H7 (cell line): ENCODE data around the gene DNAJC6. TPM values are rescaled to one million over a fixed set of nuclear protein-coding genes. Genes with fewer than 3 reads are reported as not detected.

ENCODE experiments used
- DNase-seq: peaks from one replicate; pipeline ENCODE4 v3.0.0; 2012
- H3K27me3 ChIP-seq: 2 replicates; pipeline ENCODE4 v1.6.0; 2011; ENCODE audit warnings: mild to moderate bottlenecking, low read length; ENCODE audit not compliant: control insufficient read depth, insufficient read depth
- H3K36me3 ChIP-seq: replicated peaks from 2 replicates; pipeline ENCODE4 v1.5.1; 2011; ENCODE audit warnings: low read length; ENCODE audit not compliant: control insufficient read depth, insufficient read depth
- H3K4me3 ChIP-seq: 2 replicates; pipeline ENCODE4 v1.5.1; 2011; ENCODE audit warnings: low read depth, mild to moderate bottlenecking, control low read depth, low read length, moderate library complexity; ENCODE audit not compliant: insufficient read depth
- total RNA-seq: library from RNA; depleted of rRNA; stranded (reverse); fragments of >200 nt; shearing (Covaris generic); gene quantifications from 2 replicates; pipeline ENCODE4 v1.2.3, GENCODE V29; 2014

Gene DNAJC6
- total RNA-seq, 1 experiment from 2014 or later = 7.3 TPM

- peak overlapping the region; percentile 94 for H3K4me3 ChIP-seq
- H3K27me3 ChIP-seq = no peaks in the 10 kb centered on the region
- no peaks in the 10 kb centered on the region for H3K36me3 ChIP-seq
- peak; percentile 96 for DNase-seq
Measured at GRCh38 chr1:65419681-65420589, 110.6 kb downstream of the DNAJC6 start.

- H3K27me3 ChIP-seq = no peaks in the 10 kb centered on the region
- peak; percentile 94 for DNase-seq
- no peaks in the 10 kb centered on the region for H3K36me3 ChIP-seq
- peak within 1 kb of the TSS; percentile 94 for H3K4me3 ChIP-seq
Measured at GRCh38 chr1:65420590-65421350, 111.4 kb downstream of the DNAJC6 start, which contains the start of the genes LEPR and LEPROT. Gene LEPR (plus strand): TSS chr1:65420668. CDS start chr1:65565566, 144,898 bp downstream. Gene LEPROT (plus strand): TSS chr1:65420668. CDS start chr1:65420725, 57 bp downstream.

- H3K36me3 ChIP-seq = no peaks in the 10 kb centered on the region
- H3K4me3 ChIP-seq = peak overlapping the region; percentile 94
- no peak for DNase-seq
- H3K27me3 ChIP-seq = no peaks in the 10 kb centered on the region
Measured at GRCh38 chr1:65421351-65422025, 112.1 kb downstream of the DNAJC6 start.

GRCh38 chr1:65422241-65423203 lies 113.2 kb downstream of the DNAJC6 start:
- Histone ChIP-seq H3K4me3 (no peak overlapping the region), H3K36me3 (no peaks in the 10 kb centered on the region), H3K27me3 (no peaks in the 10 kb centered on the region)
- DNase-seq = no peak

GRCh38 chr1:65423884-65424572 lies 114.7 kb downstream of the DNAJC6 start:
- Histone ChIP-seq H3K4me3 (no peak overlapping the region), H3K36me3 (no peaks in the 10 kb centered on the region)
- DNase-seq = no peak

DNA sequence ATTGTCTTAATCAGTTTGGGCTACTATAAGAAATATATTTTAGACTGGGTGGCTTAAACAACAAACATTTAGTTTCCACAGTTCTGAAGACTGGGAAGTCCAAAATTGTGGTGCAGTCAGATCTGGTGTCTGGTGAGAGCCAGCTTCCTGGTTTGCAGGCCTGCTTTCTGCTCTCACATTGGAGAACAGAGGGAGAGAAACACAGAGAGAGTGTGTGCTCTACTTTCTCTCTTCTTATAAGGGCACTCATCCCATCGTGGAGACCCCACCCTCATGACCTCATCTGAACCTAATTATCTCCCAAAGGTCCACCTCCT lies 115.2 kb downstream of the DNAJC6 start:
- Histone ChIP-seq H3K4me3 (no peak overlapping the region), H3K36me3 (no peaks in the 10 kb centered on the region), H3K27me3 (no peaks in the 10 kb centered on the region)
- no peak for DNase-seq

More at GRCh38 chr1:65423884-65424572, 114.7 kb downstream of the DNAJC6 start:
- H3K27me3 ChIP-seq = no peaks in the 10 kb centered on the region

DNA sequence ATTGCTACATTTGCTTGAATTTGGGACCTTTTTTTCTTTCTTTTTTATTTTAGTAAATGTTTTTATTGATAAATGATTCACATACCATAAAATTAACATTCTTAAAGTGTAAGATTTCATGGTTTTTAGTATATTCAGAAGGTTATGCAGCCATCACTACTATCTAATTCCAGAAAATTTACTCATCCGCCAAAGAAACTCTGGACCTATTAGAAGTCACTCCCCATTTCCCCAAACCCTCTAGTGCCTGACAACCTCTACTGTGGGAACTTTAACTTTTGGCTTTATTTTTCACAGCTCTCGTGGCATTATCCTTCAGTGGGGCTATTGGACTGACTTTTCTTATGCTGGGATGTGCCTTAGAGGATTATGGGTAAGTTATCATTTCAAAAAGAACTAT lies 115.7 kb downstream of the DNAJC6 start:
- no peak overlapping the region for H3K4me3 ChIP-seq
- H3K36me3 ChIP-seq = no peaks in the 10 kb centered on the region
- no peak for DNase-seq
- H3K27me3 ChIP-seq = no peaks in the 10 kb centered on the region

GRCh38 chr1:65425697-65426096 lies 116.4 kb downstream of the DNAJC6 start:
- peak; percentile 46 for DNase-seq
- no peaks in the 10 kb centered on the region for H3K36me3 ChIP-seq
- no peaks in the 10 kb centered on the region for H3K27me3 ChIP-seq
- no peak overlapping the region for H3K4me3 ChIP-seq

DNA sequence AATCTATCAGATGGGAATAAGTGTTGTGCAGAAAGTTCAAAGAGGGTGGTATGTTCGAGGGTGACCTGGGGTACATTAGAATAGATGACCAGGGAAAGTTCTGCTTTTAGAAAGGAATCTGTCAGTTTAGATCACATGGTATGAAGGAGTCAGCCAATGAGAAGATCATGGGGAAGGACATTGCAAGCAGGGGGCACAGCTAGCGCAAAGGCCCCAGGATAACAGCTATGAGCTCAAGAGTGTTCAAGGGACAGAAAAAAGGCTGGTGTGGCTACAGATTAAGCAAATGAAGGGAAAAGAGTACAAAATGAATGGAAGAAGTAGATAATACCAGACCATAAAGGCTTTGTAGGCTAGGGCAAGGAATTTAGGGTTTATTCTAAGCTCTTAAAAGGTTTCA lies 119.7 kb downstream of the DNAJC6 start:
- H3K27me3 ChIP-seq = no peaks in the 10 kb centered on the region
- H3K4me3 ChIP-seq = no peak overlapping the region
- DNase-seq = no peak
- no peaks in the 10 kb centered on the region for H3K36me3 ChIP-seq

DNA sequence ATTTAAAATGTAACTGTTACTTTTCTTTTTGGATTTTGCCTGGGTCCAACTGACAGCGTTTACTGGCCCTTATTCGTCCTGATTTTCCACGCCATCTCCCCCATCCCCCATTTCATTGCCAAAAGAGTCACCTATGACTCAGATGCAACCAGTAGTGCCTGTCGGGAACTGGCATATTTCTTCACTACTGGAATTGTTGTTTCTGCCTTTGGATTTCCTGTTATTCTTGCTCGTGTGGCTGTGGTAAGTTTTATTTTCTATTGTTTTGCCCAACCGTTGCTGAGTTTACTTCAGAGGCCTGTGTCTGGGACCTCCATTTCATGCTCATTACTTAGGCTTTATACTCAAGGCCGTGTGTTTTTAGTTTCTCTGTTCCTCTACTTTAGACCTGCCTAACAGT lies 120.5 kb downstream of the DNAJC6 start:
- Histone ChIP-seq H3K27me3 (no peaks in the 10 kb centered on the region), H3K36me3 (no peaks in the 10 kb centered on the region), H3K4me3 (no peak overlapping the region)
- DNase-seq = no peak

GRCh38 chr1:65431111-65431705 lies 121.9 kb downstream of the DNAJC6 start:
- H3K4me3 ChIP-seq = no peak overlapping the region
- no peaks in the 10 kb centered on the region for H3K36me3 ChIP-seq
- DNase-seq = no peak
- no peaks in the 10 kb centered on the region for H3K27me3 ChIP-seq

DNA sequence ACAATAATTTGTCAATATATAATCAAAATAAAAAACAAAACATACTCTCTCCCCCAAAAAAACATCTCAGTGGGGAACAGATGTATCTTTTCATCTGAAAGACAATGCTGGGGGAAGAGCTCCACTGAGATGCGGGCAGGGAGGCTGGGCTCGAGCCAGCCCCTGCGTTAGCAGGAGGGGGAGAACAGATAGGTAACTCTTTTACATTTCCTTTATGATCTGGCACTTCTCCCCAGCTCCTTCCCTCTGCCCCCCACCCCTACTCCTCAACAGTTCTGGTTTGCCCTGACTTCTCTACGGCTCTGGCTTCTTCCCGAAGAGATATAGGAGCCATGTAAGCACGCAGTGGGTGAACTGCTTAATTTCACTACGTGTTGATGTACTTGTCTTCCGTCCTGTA lies 123.6 kb downstream of the DNAJC6 start:
- peak; percentile 74 for DNase-seq
- no peak overlapping the region for H3K4me3 ChIP-seq
- H3K27me3 ChIP-seq = no peaks in the 10 kb centered on the region
- H3K36me3 ChIP-seq = no peaks in the 10 kb centered on the region

DNA sequence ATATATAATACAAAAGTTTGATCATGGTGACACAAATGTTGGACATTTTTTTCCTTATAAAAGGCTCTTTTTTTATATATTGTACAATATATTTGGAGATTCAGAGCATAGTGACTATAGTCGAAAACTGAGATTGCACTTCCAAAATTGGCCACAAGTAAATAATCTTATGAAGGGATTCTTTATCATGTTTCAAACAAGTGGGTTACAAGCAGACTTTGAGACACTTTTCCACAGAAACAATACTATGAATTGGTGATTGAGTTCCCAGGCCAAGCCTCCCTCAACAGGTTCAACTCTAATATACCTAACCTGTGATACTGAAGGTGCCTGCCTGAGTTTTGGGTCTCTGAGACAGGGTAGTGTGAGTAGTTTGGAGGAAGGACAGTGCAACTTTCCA lies 124.9 kb downstream of the DNAJC6 start:
- DNase-seq = no peak
- Histone ChIP-seq H3K4me3 (no peak overlapping the region), H3K36me3 (no peaks in the 10 kb centered on the region), H3K27me3 (no peaks in the 10 kb centered on the region)
